ENCODE measurements around the gene PIP4K2B.

DNA sequence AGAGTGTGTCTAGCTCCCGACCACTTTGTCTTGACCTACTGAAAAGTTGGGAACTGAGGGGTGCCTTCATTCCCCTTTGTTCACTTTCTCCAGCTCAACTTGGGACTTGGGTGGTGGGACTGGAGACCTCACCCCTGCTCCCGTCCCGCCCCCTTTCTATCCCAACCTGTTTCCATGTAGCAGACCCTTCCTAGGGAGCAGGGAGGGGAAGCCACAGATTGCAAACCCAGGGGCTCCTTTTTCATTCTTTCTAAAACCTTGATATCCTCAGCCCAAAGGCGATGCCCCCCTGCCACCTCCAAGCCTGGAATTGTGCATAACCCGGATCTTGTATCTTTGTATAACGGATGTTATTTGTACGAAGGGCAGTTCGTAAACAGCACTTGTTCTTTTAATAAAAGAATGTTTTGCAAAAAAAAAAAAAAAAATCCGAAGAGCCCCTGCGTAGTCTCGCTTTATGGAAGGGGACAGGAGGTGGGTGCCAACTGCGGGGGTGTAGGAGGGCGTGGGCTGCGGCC lies 69.9 kb downstream of the PIP4K2B start:
- TF ChIP-seq CTCF (IDR thresholded peaks at IDR 0.05): no peak
- no peak for TF ChIP-seq POLR2A (IDR thresholded peaks at IDR 0.05)

Data from esophagus squamous epithelium (tissue), 4 donors.